ENCODE results near the gene GALNT8.

The GALNT8 gene

GRCh38 chr12:4789776-4790175, 69.6 kb downstream of the GALNT8 start:
- no peak overlapping the region for H3K27ac ChIP-seq (ENCODE audit: poor library complexity, severe bottlenecking)
- DNase-seq (ENCODE audit: low spot score) (no peak), ATAC-seq (ENCODE audit: low read depth) (no peak)
- H3K4me1 ChIP-seq (ENCODE audit: insufficient read depth, poor library complexity, severe bottlenecking) = no peaks in the 10 kb centered on the region
- H3K4me3 ChIP-seq (ENCODE audit: severe bottlenecking) = no peak overlapping the region
- TF ChIP-seq CTCF (IDR thresholded peaks at IDR 0.05; ENCODE audit: poor library complexity, severe bottlenecking) = no peak
- H3K36me3 ChIP-seq (ENCODE audit: low read depth) = no peaks in the 10 kb centered on the region
- H3K9me3 ChIP-seq (ENCODE audit: severe bottlenecking) = no peaks in the 10 kb centered on the region
- no peaks in the 10 kb centered on the region for H3K27me3 ChIP-seq (ENCODE audit: insufficient read depth, poor library complexity, severe bottlenecking)

GRCh38 chr12:4791497-4791896, 71.3 kb downstream of the GALNT8 start:
- no peaks in the 10 kb centered on the region for H3K9me3 ChIP-seq (ENCODE audit: severe bottlenecking)
- no peaks in the 10 kb centered on the region for H3K36me3 ChIP-seq (ENCODE audit: low read depth)
- no peak for DNase-seq (ENCODE audit: low spot score)
- no peak overlapping the region for H3K27ac ChIP-seq (ENCODE audit: poor library complexity, severe bottlenecking)
- H3K4me3 ChIP-seq (ENCODE audit: severe bottlenecking) = no peak overlapping the region
- ATAC-seq (ENCODE audit: low read depth) = no peak
- no peaks in the 10 kb centered on the region for H3K4me1 ChIP-seq (ENCODE audit: insufficient read depth, poor library complexity, severe bottlenecking)
- no peaks in the 10 kb centered on the region for H3K27me3 ChIP-seq (ENCODE audit: insufficient read depth, poor library complexity, severe bottlenecking)
- TF ChIP-seq CTCF (IDR thresholded peaks at IDR 0.05; ENCODE audit: poor library complexity, severe bottlenecking) = no peak

- H3K27me3 ChIP-seq (ENCODE audit: insufficient read depth, poor library complexity, severe bottlenecking) = peaks cover 16% of the 10 kb centered on the region
- TF ChIP-seq CTCF (IDR thresholded peaks at IDR 0.05; ENCODE audit: poor library complexity, severe bottlenecking) = no peak
- H3K36me3 ChIP-seq (ENCODE audit: low read depth) = no peaks in the 10 kb centered on the region
- H3K4me3 ChIP-seq (ENCODE audit: severe bottlenecking) = no peak overlapping the region
- no peak overlapping the region for H3K27ac ChIP-seq (ENCODE audit: poor library complexity, severe bottlenecking)
- ATAC-seq (ENCODE audit: low read depth) (no peak), DNase-seq (ENCODE audit: low spot score) (no peak)
- H3K9me3 ChIP-seq (ENCODE audit: severe bottlenecking) = no peaks in the 10 kb centered on the region
- H3K4me1 ChIP-seq (ENCODE audit: insufficient read depth, poor library complexity, severe bottlenecking) = no peaks in the 10 kb centered on the region
These were observed 74.3 kb downstream of the GALNT8 start for GRCh38 chr12:4794491-4794890.

GRCh38 chr12:4796216-4796615, 76.0 kb downstream of the GALNT8 start:
- peaks cover 18% of the 10 kb centered on the region for H3K27me3 ChIP-seq (ENCODE audit: insufficient read depth, poor library complexity, severe bottlenecking)
- DNase-seq (ENCODE audit: low spot score) = no peak
- H3K4me3 ChIP-seq (ENCODE audit: severe bottlenecking) = no peak overlapping the region
- no peak for ATAC-seq (ENCODE audit: low read depth)
- H3K27ac ChIP-seq (ENCODE audit: poor library complexity, severe bottlenecking) = no peak overlapping the region
- no peak for TF ChIP-seq CTCF (IDR thresholded peaks at IDR 0.05; ENCODE audit: poor library complexity, severe bottlenecking)
- no peaks in the 10 kb centered on the region for H3K4me1 ChIP-seq (ENCODE audit: insufficient read depth, poor library complexity, severe bottlenecking)
- no peaks in the 10 kb centered on the region for H3K9me3 ChIP-seq (ENCODE audit: severe bottlenecking)
- H3K36me3 ChIP-seq (ENCODE audit: low read depth) = no peaks in the 10 kb centered on the region

GRCh38 chr12:4796694-4797482, 76.7 kb downstream of the GALNT8 start:
- Histone ChIP-seq H3K4me3 (ENCODE audit: severe bottlenecking) (no peak overlapping the region), H3K27me3 (ENCODE audit: insufficient read depth, poor library complexity, severe bottlenecking) (peaks cover 18% of the 10 kb centered on the region), H3K9me3 (ENCODE audit: severe bottlenecking) (no peaks in the 10 kb centered on the region), H3K36me3 (ENCODE audit: low read depth) (no peaks in the 10 kb centered on the region), H3K27ac (ENCODE audit: poor library complexity, severe bottlenecking) (no peak overlapping the region), H3K4me1 (ENCODE audit: insufficient read depth, poor library complexity, severe bottlenecking) (no peaks in the 10 kb centered on the region)
- no peak for TF ChIP-seq CTCF (IDR thresholded peaks at IDR 0.05; ENCODE audit: poor library complexity, severe bottlenecking)
- ATAC-seq (ENCODE audit: low read depth) (no peak), DNase-seq (ENCODE audit: low spot score) (no peak)

All from RWPE2 (cell line).